NCI-H526 treated with DMSO at 0.1 percent for 48 hours (cell line): ENCODE measurements around the gene PARP11.

Source experiments
- DNase-seq: peaks from one replicate; lab custom pipeline; 2025; lab: John Stamatoyannopoulos, UW

PARP11 gene

GRCh38 chr12:3821441-3821840 lies 51.8 kb downstream of the PARP11 start:
- DNase-seq, result no peak

- DNase-seq, result no peak
These were observed 53.1 kb downstream of the PARP11 start for GRCh38 chr12:3820122-3820521.

DNA sequence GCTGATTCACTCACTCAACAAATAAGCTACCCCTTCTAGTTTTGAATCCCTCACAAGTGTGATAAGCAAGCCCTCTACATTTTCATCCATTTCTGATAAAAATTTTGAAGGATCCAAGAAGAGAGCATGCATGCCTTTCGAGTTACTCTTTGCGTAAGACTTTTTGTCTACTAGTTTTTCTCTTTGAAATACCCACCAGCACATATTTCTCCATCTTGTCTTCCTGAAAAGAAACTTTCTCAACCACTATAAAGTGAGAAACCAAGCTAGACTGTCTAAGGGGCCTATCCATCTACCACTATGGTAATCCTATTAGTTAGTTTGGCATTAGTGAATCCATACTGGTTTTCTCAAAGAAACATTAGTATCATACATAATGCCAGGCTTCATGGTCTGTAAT lies 56.9 kb downstream of the PARP11 start:
- DNase-seq, result no peak

DNA sequence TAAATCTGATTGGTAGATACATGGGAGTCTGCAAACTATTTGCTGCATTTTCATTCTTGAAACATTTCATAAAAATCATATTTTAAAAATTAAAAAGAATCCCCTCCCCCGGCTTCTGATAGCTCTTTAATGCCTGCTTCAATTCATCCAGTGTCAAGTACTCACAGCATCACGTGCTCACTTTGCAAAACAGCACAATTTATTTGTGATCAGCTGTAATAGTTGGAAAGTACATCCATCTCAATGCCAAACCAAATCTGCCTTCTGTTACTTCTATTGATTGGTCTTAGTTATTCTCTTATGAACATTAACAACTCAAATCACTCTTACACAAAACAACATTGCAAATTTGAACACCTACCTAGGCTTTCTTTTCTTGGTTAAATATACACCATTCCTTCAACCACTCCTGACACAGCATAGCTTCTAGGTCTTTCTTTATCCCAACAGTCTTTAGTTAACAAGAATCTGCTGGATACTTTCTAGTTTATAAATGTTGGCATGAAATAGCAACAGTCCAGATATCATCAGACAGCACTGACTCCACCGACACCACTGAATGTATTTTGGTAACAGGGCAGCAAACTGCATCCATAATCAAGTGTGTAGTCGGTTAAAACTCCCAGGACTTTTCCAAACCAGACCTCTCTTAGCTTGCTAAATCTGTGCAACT lies 58.0 kb downstream of the PARP11 start:
- no peak for DNase-seq

DNA sequence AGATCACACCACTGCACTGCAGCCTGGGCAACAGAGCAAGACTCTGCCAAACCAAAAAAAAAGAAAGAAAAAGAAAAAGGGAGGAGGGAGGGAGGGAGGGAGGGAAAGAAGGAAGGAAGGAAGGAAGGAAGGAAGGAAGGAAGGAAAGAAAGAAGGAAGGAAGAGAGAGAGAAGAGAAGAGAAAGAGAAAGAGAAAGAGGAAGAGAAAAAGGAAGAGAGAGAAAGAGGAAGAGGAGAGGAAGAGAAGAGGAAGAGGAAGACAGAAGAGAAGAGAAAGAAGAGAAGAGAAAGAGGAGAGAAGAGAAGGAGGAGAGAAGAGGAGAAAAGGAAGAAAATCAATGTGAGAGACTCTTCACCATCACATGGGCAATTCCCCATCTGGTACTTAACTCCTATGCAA lies 62.7 kb downstream of the PARP11 start:
- DNase-seq, result no peak

GRCh38 chr12:3810016-3810370 lies 63.2 kb downstream of the PARP11 start:
- no peak for DNase-seq

- no peak for DNase-seq
These were observed 63.7 kb downstream of the PARP11 start for GRCh38 chr12:3809357-3810015.

GRCh38 chr12:3805077-3805476 lies 68.1 kb downstream of the PARP11 start:
- no peak for DNase-seq

DNA sequence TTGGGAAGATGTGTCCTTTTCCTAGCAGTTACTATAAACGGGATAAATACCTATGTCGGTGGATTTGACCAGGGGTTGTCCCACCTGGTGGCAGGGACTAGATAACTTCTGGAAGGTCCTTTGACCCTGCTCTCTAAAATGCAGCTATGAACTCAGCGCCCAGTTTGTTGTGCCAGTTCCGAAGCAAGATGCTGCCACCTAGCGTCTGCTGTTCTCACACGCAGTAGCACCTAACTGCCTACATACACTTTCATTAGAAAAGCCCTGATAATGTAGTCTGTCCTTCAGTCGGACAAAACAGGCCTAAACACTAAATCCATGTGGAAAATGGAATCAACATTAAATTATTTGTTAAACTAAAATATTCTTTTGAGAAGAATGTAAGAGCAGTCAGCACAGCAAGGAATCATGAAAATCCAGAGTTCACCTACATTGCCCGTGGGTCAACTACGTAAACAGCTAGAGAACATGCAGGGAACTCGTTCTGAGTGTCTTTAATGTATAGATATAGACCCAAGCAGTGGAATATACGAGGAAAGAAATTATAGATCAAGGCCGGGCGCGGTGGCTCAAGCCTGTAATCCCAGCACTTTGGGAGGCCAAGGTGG lies 69.2 kb downstream of the PARP11 start:
- peak; percentile 25 for DNase-seq

DNA sequence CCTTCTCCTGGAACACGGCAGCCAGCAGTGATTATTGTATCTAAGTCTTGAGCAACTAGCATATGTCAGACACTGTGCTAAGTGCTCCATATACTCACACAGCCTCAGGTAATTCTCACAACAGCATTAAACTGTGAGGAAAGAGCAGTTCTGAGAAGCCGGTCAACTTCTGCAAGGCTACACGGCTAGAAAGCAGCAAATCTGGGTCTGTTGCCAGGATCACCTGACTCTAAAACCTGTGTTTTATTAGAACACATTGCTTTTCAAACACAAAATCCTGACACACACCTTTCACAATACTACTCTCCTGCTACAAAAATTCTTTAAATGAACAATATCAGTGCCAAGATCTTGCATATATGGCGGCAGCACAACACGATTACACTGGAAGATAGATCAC lies 70.5 kb downstream of the PARP11 start:
- DNase-seq, result no peak

GRCh38 chr12:3797531-3798048 lies 75.6 kb downstream of the PARP11 start:
- no peak for DNase-seq

DNA sequence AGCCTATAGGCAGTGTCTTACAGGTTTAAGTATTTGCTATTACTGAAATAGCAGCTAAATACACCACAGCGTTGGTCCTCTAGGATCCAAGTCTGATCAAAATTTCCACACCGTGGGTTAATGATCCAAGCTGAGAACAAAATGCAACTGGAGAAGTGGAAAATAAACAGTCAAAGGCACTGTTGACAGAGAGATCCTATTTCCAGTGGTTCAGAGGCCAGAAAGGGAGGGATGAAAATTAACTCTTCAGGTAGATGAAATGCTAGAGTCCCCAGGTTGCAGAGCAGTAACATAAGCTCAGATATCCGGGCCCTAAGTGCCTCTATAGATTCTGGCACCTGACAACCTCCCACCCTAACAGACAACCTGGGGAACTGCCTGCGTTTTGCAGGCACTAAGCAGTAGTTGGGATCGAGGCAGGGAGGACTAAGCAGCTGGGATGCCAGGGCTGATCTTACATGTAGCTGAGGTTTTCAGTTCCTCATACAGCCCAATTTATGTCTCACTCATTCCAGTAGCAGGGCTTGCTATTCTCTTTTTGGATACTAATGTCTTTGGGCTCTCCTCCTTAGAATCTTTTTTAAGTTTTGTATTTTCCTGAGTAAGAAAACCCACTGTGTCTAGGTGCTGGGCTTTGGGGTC lies 77.6 kb downstream of the PARP11 start:
- peak; percentile 58 for DNase-seq

DNA sequence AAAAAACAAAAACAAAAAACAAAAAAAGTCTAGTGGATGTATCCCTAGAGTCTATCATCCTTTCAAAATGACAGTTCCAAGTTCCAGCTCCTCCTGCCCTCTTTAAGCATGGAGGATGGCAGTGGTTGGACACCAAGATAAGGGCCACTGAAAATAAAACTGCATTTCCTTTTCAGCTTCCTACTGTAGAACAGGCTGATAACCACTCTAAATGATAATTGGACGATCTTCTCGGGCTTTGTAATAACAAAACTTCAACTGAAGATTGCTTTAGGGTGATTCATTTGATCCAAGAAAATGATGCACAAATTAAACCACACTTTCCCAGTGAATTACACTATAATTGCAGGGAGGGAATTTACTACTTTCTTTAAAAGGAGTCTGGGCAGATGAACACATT lies 78.1 kb downstream of the PARP11 start:
- DNase-seq, result no peak

- DNase-seq, result no peak
These were observed 80.4 kb downstream of the PARP11 start for GRCh38 chr12:3792623-3793288.

GRCh38 chr12:3791256-3791874 lies 81.8 kb downstream of the PARP11 start:
- DNase-seq, result no peak

- no peak for DNase-seq
These were observed 82.6 kb downstream of the PARP11 start for GRCh38 chr12:3790642-3791041.

DNA sequence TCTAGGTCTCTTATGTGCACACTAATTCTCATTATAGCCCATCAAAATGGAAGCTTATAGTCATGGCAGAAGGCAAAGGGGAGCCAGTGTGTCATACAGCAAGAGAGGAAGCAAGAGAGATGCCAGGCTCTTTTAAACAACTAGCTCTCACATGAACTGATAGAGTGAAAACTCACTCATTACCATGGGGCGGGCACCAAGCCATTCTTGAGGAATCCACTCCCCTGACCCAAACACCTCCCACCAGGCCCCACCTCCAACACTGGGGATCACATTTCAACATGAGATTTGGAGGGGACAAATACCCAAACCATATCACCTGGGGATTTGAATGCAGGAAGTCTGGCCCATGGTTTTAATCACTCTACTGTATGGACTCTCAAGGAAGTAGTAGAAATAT lies 83.4 kb downstream of the PARP11 start:
- DNase-seq, result no peak

- peak; percentile 31 for DNase-seq
These were observed 95.9 kb downstream of the PARP11 start for GRCh38 chr12:3777206-3777809.

DNA sequence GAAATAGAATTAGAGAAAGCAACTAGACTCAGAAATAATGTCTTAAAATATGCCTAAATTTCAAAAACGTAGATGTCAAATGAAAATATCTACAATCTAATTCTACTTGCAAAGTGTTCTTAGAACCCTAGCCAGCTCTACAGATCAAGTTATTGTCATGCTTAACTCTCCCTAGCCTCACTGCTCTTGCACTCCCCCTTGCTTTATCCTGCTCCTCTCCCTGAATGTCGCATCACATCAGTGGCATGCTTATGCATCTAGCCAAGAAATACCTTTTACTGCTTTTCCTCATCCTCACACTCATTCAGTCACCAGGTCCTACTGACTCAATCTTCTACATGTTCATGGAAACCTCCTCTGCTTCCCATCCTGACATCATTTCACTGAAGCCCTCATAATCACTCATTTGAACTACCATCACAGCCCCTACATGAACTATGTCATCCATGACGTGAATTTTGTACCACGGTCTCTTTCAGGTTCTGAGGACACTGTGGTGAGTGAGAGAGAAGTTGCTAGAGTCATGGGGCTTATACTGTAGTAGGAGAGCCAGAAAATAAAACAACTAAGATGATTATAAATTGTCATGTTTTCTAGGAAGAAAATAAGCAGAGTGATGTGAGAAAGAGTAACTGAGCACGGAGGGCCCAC lies 97.7 kb downstream of the PARP11 start:
- no peak for DNase-seq

DNA sequence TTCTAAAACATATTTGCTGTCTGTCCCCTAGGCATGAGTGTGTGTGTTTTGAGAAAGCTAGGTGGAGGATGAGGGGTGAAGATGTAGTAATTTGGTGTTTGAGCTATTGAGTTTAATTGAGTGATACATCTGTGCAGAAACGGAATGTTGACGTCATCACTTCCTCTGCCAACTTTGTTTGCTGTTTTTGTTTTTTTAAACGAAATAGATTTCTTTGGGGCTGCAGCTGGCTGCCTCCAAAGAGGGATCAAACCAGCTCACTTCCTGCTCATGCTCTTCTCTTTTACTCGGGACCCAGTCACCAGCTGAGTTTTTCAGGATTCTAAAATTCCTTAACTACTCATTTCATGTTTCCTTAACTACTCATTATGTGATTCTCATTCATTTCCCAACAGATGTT lies 100.8 kb downstream of the PARP11 start:
- no peak for DNase-seq

- no peak for DNase-seq
These were observed 101.3 kb downstream of the PARP11 start for GRCh38 chr12:3771853-3772252.
